ENCODE data around the gene TUBB2A. TPM values are rescaled to one million over a fixed set of nuclear protein-coding genes. Genes with fewer than 3 reads are reported as not detected.
A peak's percentile ranks its signal among the peaks of the same experiment; 100 is the strongest.

TUBB2A gene
- total and polyA plus RNA-seq, 2 of the 13 experiments (the other 11 are each of a cell fraction or from before 2014, with no cell fraction given) = 35.3 to 106 TPM

DNA sequence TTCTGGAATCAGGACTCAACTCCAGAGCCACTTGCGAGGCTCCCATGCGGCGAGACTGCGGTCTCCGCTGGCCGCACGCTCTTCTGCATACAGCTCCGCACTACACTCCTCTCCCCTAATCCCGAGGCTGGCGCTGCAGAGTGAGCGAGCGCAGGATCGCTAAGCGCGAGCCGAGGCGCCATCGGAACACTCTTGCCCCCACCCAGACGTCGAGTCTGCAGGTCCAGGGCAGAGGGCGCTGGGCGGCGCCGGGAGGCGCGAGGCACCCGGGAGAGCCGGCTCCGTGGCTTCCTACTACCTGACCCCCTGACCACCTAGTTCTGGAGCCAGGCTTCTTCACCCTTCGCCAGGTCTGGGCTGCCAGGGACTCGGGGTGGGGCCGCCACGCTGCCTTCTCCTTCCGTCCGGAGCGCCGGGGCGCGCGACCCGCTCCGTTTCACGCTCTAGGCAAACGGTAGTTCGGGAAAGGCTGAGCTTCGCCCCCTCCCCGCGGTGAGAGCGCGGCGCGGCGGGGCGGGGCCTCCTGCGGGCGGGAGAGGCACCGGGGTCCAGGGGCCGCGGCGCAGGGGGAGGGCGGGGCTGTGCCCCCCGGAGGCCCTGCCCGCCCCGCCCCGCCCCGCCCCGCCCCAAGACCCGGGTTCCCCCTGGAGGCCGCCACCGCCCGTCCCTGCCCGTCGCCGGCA lies 5.4 kb upstream of the TUBB2A start (continued):
- TF ChIP-seq ZNF503 (CRISPR knock-in tag; IDR thresholded peaks at IDR 0.05) (peak; percentile 67; the same call in 1 of the 2 replicates), MAFG (CRISPR knock-in tag; IDR thresholded peaks at IDR 0.05) (no peak; the same call in 1 of the 2 replicates), ZMYM3 (CRISPR knock-in tag; IDR thresholded peaks at IDR 0.05) (peak; percentile 27; the same call in 1 of the 2 replicates), CSRNP1 (CRISPR knock-in tag; IDR thresholded peaks at IDR 0.05) (peak; percentile 81; the same call in 1 of the 2 replicates), ZNF232 (CRISPR knock-in tag; IDR thresholded peaks at IDR 0.05; ENCODE audit: borderline replicate concordance) (no peak), ERF (CRISPR knock-in tag; IDR thresholded peaks at IDR 0.05) (peak; percentile 96), GZF1 (CRISPR knock-in tag; IDR thresholded peaks at IDR 0.05) (0 out of 2 replicates have a peak, but pooled peaks have one; percentile 72), CENPT (CRISPR knock-in tag; IDR thresholded peaks at IDR 0.05; ENCODE audit: low read depth) (peak; percentile 26; the same call in 1 of the 2 replicates), ZBTB3 (CRISPR knock-in tag; IDR thresholded peaks at IDR 0.05; ENCODE audit: borderline replicate concordance, low read depth) (peak; percentile 71; the same call in 1 of the 2 replicates), AKNA (CRISPR knock-in tag; IDR thresholded peaks at IDR 0.05; ENCODE audit: borderline replicate concordance) (peak; percentile 1; the same call in 1 of the 2 replicates), ZNF547 (CRISPR knock-in tag; IDR thresholded peaks at IDR 0.05) (peak; percentile 97), ZNF136 (CRISPR knock-in tag; IDR thresholded peaks at IDR 0.05; ENCODE audit: low read depth) (no peak), RXRA (CRISPR knock-in tag; IDR thresholded peaks at IDR 0.05) (peak; percentile 84; the same call in 1 of the 2 replicates), ZNF138 (CRISPR knock-in tag; IDR thresholded peaks at IDR 0.05; ENCODE audit: low read depth) (0 out of 2 replicates have a peak, but pooled peaks have one; percentile 41), TCF12 (IDR thresholded peaks at IDR 0.05) (no peak), TCF12 (CRISPR knock-in tag; IDR thresholded peaks at IDR 0.05) (peak; percentile 78), CHD2 (IDR thresholded peaks at IDR 0.05; ENCODE audit: low read depth, low read length) (no peak), PHB2 (IDR thresholded peaks at IDR 0.05; ENCODE audit: partially characterized antibody) (no peak), ZNF33A (CRISPR knock-in tag; IDR thresholded peaks at IDR 0.05; ENCODE audit: borderline replicate concordance) (0 out of 2 replicates have a peak, but pooled peaks have one; percentile 34), SMARCE1 (IDR thresholded peaks at IDR 0.05; ENCODE audit: borderline replicate concordance) (no peak), HOXA3 (CRISPR knock-in tag; IDR thresholded peaks at IDR 0.05) (peak; percentile 86)

All from HepG2 (cell line).